ENCODE measurements around the gene CLEC16A.
"Not testable (repeated sequence)": the region's sequence is repeated elsewhere in the genome, so short reads cannot be mapped to it uniquely, and the experiment has no call there.

CLEC16A gene

GRCh38 chr16:11099672-11100205 lies 155.4 kb downstream of the CLEC16A start:
- no peak for DNase-seq (ENCODE audit: low read depth in 3 of 3)

GRCh38 chr16:11100239-11100750 lies 155.9 kb downstream of the CLEC16A start:
- DNase-seq (ENCODE audit: low read depth in 3 of 3) = peak in 1 of 3 experiments; percentile 68

- no peak for DNase-seq (ENCODE audit: low read depth in 3 of 3)
These were observed 156.9 kb downstream of the CLEC16A start for GRCh38 chr16:11101283-11101682.

DNA sequence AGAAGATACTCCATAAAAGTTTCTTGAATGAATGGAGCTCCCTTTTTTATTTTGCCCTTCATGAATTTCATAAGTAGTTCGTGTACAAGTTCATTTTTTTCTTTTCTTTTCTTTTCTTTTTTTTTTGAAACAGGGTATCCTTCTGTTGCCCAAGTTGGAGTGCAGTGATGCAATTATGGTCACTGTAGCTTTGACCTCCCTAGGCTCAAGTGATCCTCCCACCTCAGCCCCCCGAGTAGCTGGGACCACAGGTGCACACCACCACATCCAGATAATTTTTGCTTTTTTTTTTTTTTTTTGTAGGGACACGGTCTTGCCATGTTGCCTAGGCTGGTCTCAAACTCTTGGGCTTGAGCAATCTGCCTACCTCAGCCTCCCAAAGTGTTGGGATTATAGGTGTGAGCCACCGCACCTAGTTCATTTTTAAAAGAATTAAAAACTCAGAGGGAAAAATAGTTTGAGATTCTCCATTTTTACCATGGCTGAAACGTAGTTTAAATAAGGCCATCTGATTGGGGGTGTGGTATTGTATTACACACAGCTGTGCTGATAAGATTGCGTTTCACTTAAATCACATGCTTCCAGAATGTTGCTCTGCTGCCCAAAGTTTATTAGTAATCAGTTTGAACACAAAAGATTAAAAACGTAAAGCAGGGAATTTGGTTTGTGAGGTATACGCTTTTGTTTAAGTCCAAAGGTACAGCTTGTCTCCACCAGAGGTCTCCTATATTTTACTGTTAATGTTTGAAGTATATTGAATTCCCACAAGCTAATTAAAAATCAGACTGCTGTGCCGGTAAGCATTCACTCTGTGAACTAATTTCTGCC lies 157.5 kb downstream of the CLEC16A start:
- DNase-seq (ENCODE audit: low read depth in 3 of 3) = no peak

DNA sequence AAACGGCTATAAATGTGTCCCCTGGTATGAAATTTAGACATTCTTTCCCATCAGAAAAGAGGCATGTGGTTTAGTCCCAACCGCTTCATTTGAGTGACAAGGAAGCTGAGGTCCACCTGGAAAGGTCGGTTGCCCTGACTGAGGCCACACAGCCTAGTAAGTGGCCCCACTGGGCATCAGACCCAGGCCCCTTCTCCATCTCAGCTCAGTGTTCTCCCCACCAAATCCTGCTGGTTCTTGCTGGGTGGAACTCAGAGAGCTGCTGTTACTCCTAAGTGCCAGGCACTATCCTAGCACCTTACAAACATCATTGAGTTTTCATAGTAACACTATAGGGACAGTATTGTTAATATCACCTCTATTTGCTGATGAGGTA lies 158.1 kb downstream of the CLEC16A start:
- DNase-seq (ENCODE audit: low read depth in 3 of 3) = no peak

- not testable (repeated sequence) for DNase-seq (ENCODE audit: low read depth in 3 of 3)
These were observed 158.9 kb downstream of the CLEC16A start for GRCh38 chr16:11103301-11103700.

DNA sequence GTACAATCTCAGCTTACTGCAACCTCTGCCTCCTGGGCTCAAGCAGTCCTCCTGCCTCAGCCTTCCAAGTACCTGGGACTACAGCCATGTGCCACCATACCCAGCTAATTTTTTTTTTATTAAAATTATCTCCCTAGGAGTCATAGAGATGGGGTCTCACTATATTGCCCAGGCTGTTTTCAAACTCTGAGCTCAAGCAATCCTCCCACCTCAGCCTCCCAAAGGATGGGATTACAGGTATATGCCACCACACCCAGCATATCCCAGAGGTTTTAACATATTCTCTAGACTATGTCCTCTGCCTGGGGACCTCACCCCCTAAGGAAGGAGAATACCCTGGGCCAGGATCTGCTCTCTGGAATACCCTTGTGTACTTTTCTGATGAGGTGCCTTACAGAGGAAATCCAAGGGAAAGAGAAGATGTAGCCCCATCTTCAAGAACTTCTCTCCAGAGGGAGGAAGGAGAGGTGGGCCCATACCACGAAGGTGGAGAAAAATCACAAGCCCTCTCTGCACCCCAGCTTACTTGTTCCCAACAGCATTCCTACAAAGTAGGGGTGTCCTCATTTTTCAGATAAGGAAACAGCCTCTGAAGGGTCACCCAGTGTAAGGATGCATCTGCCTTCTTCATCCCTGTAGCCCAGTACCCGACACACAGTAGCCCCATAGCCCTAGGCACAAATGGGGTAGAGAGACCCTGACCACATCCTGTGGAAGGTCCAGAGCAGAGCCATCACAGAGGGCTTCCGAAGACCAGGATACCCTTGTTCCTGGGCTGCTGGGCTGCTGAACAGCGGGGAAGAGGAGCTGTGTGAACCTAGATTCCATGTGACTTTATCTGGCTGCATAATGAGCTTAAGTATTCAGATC lies 160.0 kb downstream of the CLEC16A start:
- no peak for DNase-seq (ENCODE audit: low read depth in 3 of 3)

DNA sequence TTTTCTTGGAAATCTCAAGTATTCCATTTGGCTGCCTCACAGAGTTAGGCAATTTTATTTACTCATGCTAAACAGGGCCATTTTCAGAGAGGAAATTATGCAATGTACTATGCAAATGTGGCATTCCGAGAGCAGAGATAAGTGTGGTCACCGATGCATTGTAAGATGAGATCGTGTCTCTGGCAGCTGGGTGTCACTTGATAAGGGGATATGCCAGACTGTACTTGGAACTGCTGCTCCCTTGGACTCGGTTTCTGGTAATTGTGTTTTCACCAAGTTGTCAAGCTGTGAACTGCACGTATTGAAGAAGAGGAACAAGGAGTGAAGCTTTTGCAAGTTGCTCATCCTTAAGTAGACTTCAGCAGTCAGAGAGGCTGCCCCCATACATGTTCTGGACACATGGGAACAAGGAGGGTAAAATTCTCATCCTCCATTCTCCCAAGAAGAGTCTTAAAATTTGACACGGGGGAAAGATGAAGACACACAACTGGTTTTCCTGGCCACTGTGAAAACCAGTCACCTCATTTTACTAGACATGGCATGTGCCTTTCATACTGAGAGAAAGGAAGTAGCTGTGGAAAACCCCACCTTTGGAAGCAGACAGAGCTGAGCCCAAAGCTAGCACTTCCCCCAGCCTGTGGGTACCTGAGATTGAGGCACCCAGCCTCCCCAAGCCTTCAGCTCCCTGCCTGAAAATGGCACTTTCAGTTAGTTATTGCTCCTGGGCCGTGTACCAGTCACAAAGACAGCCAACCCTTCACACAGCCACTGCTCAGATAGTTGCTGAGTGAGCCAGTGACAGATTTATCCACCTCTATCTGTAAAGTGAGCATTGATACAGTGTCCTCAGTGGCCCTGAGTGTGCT lies 160.9 kb downstream of the CLEC16A start:
- peak in 1 of 3 experiments; percentile 38 for DNase-seq (ENCODE audit: low read depth in 3 of 3)

- no peak for DNase-seq (ENCODE audit: low read depth in 3 of 3)
These were observed 162.4 kb downstream of the CLEC16A start for GRCh38 chr16:11106726-11107125.

DNA sequence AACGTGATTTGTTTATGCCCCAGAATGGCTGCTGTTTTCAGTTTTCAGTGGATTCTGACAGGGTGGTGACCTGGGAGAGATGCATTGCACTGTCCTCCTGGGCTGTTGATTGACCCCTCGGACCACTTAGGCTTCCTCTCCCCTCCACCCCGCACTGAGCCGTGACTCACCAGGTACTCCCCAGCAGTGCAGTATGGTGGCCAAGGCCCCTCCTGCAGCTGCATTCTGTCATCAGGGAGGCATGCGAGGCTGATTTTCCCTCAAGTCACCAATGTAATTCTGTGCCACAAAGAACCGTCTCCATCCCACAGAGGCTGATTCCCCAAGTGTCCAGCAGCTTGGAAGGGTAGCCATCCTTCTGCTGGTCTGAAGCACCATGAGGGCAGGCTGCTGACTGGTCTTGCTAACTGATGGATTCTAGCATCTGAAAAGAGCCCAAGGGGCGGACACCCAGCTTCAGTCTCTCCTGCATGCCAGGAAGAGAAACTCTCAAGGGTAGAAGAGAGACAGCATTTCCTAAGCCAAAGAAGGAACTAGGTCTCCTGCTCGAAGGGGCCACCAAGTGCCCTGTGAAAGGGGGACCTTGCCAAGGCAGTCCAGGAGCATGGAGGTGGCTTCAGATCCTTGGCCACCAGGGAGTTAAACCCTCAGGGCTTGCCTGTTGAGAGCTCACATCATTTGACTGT lies 163.6 kb downstream of the CLEC16A start:
- no peak for DNase-seq (ENCODE audit: low read depth in 3 of 3)

DNA sequence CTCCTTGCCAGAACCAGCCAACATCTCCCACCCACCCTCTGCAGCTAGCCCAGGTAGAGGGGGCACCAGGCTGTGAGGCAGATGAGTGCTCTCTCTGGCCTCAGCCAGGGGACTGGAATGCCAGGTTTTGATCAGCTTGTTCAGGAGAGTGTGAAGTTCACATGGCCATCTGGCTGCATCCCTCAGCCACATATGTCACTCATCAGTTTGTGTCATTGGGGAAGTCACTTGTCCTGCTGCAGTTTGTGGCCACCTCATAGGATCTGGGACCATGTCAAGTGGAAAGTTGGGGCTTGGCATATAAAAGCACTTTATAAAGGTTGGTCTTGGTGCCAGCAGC lies 164.1 kb downstream of the CLEC16A start:
- no peak for DNase-seq (ENCODE audit: low read depth in 3 of 3)

- DNase-seq (ENCODE audit: low read depth in 3 of 3) = no peak
These were observed 165.2 kb downstream of the CLEC16A start for GRCh38 chr16:11109566-11109965.

DNA sequence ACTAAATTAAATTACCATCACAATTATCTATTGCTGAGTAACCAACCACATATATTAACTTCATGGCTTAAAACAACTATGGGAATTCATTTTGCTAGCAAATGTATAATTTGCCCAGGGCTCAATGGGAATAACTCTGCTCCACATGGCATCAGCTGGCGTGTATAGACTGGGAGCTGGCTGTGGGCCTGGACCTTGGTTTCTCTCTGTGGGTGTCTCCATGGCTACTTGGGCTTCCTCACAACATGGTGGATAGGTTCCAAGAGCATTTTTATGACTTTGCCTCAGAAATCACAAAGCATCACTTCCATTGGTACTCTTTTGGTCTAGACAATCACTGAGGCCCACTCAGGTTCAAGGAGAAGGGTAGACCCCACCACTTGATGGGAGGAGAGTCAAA lies 166.8 kb downstream of the CLEC16A start:
- DNase-seq (ENCODE audit: low read depth in 3 of 3) = no peak

DNA sequence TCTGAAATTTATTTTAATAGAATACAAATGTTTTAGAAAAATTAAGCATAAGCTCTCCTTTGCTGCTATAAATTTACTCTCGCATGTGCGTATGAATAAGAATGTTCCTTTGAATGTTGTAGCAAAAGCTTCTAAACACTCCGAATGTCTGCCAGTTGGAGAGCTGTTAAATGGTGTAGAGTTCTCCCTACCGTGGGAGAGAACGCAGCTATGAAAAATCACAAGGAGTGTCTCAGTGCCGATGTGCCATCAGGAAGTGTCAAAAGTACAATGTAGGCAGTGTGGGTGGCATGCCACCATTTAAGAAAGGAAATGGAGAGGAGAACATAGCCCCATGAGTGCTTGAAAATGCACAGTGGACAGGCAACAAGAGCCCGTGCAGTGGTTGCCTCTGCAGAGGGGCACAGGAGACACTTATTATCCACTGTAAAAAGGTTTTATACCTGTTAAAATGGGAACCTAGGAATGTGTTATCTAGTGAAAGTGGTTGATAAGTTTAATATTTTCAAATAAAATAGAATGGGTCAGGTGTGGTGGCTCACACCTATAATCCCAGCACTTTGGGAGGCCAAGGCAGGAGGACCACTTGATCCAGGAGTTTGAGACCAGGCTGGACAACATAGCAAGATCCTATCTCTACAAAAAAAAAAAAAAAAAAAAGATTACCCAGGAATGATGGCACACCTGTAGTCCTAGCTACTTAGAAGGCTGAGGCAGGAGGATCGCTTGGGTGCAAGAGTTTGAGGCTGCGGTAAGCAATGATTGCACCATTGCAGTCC lies 167.7 kb downstream of the CLEC16A start:
- no peak for DNase-seq (ENCODE audit: low read depth in 3 of 3)

DNA sequence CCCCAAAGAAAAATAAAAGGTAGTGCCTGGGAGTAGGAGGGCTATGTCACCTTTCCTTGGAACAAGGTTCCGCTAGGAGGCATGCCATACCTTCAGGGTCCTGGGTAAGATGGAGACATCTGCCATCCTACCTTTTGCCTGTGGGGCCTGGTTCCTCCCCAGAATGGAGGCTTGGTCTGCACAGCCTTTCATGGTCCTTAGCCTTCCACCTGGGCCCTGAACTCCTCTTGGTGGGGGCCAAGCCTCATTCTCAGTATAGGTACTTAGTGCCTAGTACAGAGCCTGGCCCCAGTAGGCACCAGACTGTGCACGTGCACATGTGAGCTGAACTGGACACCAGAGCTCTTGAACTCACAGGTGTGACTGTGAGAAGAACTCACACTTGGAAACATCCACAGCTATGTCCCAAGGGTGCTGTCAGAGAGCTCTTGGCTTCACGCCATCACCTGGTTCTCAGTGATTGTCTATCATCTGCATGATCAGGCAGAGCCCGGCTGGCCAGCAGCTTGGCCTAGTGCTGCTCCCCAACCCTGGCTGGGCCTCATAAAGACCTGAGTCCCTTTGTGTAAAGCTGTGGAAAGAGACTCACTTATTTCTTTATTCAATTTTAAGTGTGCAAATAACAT lies 168.5 kb downstream of the CLEC16A start:
- DNase-seq (ENCODE audit: low read depth in 3 of 3) = no peak

- DNase-seq (ENCODE audit: low read depth in 3 of 3) = peak in 1 of 3 experiments; percentile 53
These were observed 170.2 kb downstream of the CLEC16A start for GRCh38 chr16:11114366-11115164.

DNA sequence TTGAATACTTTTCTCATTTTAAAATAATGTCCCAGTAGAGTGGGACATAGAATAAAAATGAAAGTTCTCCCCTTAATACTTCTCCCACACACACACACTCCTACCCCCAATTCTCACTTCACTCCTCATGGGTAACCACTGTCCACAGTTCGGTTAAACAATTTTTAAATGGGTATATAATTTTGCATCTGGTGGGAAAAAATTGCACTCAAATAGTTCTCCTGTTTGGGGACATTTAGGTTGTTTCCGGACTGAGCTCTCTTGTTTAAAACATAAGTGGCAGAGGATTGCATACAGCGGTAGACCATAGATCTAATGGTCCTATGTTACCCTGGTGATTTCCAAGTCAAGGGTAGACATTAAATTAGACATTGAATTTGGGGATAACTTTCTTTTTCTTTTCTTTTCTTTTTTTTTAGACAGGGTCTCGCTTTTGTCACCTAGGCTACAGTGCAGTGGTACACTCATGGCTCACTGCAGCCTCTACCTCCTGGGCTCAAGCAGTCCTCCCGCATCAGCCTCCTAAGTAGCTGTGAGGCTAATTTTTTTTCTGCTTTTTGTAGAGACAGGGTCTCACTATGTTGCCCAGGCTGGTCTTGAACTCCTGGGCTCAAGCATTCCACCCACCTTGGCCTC lies 173.3 kb downstream of the CLEC16A start:
- DNase-seq (ENCODE audit: low read depth in 3 of 3) = no peak

- DNase-seq (ENCODE audit: low read depth in 3 of 3) = no peak
These were observed 174.1 kb downstream of the CLEC16A start for GRCh38 chr16:11118479-11118878.
